Pulmonary artery endothelial cell (primary cell): ENCODE measurements around the gene SF3A2. TPM values are rescaled to one million over a fixed set of nuclear protein-coding genes. Genes with fewer than 3 reads are reported as not detected.
"Not testable (repeated sequence)": the region's sequence is repeated elsewhere in the genome, so short reads cannot be mapped to it uniquely, and the experiment has no call there.

Experiments used
- DNase-seq: peaks from one replicate; pipeline ENCODE4 v3.0.0-alpha.2; 2011; ENCODE audit warnings: low read depth, low spot score
- total RNA-seq: library from RNA; depleted of rRNA; stranded (reverse); fragments of >200 nt; gene quantifications from 2 replicates; pipeline ENCODE4 v1.2.3, GENCODE V29; 2014

SF3A2 gene
- total RNA-seq: 45.0 and 50.4 TPM in 2 replicates

- peak; percentile 88 for DNase-seq
Measured at GRCh38 chr19:2236314-2237050, at the start of gene SF3A2, which contains the start of gene PLEKHJ1. SF3A2 (plus strand) TSS chr19:2236824; CDS start chr19:2243419, 6,595 bp downstream. PLEKHJ1 (minus strand) TSS chr19:2236329; CDS start chr19:2236248, 81 bp downstream.

DNA sequence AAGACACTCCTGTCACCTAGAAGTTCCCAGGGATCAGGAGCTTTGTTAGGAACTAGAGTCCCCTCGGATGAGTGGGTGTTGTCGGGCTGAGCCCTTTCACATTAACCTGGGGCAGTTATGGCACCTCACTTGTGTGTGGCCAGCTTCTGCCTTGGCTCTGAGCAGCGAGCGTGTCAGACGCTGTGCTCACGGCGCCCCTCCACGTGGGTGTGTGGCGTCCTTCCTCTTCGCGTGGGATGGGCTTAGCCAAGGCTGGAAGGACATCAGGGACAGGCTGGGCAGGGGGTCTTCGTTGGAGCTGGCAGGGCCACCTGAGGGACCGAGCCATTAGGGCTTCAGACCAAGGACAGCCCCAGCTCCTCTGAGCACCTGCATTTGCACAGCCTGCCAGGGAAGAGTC, 49.5 kb upstream of the SF3A2 start:
- DNase-seq: no peak

DNA sequence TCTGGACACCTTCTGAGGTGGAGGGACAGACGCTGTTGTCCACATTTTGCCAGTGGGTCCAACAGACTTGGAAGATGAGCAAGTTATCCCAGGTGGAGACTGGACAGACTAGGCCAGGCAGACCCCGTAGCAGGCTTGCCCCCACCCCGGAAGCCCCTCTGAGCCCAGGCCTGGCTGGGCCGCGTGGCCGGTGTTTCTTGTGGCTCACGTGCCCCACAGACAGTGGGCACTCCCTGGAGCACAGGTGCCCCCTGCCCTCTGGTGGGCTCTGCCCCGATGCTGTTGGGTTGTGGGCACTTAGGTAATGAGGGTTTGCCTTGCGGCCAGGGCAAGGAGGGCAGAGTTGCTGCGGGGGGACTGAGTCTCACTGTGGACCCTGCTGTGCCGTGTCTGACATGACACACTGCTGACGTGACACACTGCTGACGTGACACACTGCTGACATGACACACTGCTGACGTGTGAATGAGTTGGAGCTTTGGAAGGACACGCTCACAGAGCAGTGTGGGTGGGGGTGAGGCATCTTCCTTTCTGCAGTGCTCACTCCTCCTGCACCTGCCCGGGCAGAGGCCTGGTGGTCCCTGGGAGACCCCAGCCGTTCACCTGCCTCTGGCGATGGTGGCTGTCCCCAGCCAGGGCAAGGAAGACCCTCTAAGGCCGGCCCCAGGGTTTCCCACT, 47.8 kb upstream of the SF3A2 start:
- no peak for DNase-seq

GRCh38 chr19:2189880-2190279, 46.7 kb upstream of the SF3A2 start:
- DNase-seq: no peak

- no peak for DNase-seq
Measured at GRCh38 chr19:2190848-2191455, 45.7 kb upstream of the SF3A2 start.

DNA sequence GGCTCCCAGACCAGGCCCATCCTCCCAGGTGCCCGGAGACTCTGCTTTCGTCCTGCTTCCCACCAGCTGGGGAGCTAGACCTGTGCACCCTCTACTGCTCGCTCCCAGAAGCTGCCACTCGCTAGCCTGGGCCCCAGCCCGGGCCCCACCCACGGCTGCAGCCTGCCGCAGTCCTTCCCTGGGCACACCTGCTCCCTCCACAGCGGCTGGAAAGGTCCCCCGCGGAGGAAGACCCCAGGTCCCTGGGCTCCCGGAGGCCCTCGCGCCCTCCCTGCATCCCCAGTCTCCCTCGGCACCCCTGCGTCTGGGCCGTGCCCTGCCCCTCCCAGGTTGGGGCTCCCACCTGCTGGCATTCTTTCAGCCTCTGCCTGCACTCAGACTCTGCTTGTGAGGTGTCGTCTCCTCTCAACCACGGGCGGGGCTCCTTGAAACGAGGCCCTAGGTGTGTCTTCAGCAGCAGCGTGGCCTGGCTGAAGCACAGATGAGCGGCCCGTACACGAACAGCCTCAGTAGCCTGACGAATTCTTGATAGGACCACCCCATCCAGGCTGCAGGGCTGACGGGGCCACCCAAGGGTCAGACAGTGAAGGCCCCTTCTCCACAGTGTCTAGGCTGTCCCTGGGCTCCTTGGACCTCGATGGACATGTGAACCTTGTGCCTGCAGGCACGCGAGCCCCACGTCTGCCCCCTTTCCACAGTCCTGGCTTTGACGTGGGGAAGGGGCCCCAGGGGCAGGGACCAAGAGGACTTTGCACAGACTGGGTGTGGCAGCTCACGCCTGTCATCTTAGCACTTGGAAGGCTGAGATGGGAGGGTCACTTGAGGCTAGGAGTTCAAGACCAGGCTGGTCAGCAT, 44.9 kb upstream of the SF3A2 start:
- no peak for DNase-seq

GRCh38 chr19:2192862-2193261, 43.8 kb upstream of the SF3A2 start:
- DNase-seq: no peak

- no peak for DNase-seq
Measured at GRCh38 chr19:2193807-2194206, 42.8 kb upstream of the SF3A2 start.

DNA sequence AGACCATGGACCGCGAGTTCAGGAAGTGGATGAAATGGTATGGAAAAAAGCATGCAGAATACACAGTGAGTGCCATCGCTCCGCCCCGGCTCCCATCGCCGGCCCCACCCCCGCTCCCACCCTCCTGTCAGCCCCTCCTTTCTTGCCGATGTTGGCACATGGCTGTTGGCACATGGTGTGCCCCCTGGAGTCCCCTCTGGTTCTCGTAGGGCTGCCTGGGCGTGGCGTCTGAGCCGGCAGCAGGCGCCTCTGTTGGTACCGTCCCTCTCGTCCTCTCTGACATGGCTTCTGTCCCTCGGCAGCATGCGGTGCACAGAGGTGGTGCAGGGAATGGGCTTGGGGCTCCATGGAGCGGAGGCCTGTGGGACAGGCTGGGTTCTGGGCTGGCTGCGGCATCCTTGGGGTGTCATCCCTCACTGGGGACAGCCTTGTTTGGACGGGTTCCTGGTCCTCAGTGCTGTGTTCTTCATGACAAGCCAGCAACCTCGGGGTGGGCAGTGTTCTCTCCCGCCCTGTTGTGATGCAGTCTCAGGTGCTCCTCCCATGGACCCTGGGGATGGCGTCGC, 42.0 kb upstream of the SF3A2 start:
- DNase-seq: no peak

DNA sequence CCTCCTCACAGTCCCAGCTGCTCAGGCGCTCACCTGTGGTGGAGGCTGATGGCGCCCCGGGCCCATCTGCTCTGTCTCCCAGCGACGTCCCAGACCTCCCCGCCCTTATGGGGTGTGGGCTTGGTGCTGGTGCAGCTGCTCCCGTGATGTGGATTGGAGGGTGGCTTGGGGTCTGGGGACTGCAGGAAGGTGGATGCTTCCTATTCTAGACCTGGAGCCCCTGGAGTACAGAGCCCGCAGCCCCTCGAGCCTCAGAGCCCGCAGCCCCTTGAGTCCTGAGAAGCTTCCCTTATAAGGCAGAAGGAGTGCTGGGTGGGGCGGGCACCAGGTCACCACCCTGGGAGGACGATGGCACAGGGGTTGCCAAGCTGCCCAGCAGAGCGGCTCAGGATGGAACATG, 41.3 kb upstream of the SF3A2 start:
- no peak for DNase-seq

GRCh38 chr19:2195914-2196313, 40.7 kb upstream of the SF3A2 start:
- DNase-seq: no peak

GRCh38 chr19:2197270-2197669, 39.4 kb upstream of the SF3A2 start:
- no peak for DNase-seq

- DNase-seq: no peak
Measured at GRCh38 chr19:2198317-2198716, 38.3 kb upstream of the SF3A2 start.

DNA sequence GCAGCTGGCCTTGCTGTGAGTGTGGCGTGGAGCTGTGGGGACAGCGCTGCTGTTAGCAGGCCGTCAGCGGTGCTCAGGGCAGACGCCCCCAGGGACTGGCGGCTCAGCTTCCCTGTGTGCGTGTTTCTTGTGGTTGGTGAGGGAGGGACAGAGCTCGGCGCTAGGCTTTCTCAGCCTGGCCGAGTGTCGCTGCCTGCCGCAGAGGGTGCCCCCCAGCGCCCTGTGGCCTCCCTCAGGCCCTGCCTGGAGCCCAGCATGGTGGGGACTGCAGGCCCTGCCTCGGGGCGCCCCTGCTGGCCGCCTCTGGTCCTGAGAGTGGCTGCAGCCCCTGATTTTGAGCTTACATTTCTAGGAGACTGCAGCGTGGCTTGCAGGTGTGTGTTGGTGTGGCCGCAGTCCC, 37.4 kb upstream of the SF3A2 start:
- no peak for DNase-seq

- DNase-seq: no peak
Measured at GRCh38 chr19:2199861-2200623, 36.6 kb upstream of the SF3A2 start.

DNA sequence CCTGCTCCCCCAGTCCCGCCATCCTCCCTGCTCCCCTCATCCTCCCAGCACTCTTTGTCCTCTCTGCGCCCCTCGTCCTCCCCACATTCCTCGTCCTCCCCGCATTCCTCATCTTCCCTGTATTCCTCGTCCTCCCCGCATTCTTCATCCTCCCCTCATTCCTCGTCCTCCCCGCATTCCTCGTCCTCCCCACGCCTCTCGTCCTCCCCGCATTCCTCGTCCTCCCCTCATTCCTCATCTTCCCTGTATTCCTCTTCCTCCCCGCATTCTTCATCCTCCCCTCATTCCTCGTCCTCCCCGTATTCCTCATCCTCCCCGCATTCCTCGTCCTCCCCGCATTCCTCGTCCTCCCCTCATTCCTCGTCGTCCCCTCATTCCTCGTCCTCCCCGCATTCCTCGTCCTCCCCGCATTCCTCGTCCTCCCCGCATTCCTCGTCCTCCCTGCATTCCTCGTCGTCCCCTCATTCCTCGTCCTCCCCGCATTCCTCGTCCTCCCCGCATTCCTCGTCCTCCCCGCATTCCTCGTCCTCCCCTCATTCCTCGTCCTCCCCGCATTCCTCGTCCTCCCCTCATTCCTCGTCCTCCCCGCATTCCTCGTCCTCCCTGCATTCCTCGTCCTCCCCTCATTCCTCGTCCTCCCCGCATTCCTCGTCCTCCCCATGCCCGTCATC, 35.9 kb upstream of the SF3A2 start:
- not testable (repeated sequence) for DNase-seq

- DNase-seq: no peak
Measured at GRCh38 chr19:2201473-2202148, 35.0 kb upstream of the SF3A2 start.

DNA sequence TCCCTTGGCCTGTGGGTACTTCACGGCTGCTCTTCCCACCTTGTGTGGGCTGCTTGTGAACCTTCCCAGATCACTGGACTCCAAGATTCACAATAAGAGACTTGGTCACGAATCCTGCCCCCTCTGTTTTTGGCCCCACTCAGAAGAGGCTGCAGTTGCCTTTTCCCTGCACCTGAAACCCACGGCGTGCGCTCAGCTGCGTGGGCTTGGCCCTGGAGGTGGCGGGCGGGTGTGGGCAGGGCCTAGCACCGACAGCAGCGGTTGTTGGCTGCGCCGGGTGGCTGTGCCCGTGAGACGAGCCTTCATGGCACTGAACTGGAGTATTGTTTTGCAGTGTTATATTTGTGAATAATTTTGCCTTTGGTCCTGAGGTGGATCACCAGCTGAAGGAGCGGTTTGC, 34.3 kb upstream of the SF3A2 start:
- DNase-seq: no peak

DNA sequence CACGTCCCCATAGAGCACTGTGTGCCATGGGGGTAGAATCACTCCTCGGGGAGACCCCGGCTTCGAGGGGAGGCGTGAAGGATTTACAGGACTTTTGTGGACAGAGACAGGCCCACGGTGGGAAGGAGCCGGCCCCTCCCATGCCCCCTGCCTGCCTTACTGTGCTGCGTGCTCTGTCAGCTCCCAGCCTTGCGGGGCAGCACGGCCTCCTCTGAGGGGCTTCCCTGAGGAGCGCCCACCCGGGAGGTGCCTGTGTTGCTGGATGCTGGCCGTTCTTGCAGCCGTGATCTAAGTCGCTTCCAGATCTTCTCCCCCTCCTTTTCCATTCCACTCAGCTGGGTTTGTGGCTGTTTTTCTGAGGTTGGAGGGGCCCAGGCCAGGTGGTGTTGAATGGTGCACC, 29.6 kb upstream of the SF3A2 start:
- no peak for DNase-seq
